Fibroblast of mammary gland (primary cell): Measurements from ENCODE around the gene FRMPD4.
"Not testable (repeated sequence)": the region's sequence is repeated elsewhere in the genome, so short reads cannot be mapped to it uniquely, and the experiment has no call there.

Experiments
- DNase-seq: peaks from one replicate; pipeline ENCODE4 v3.0.0-alpha.2; 2010; ENCODE audit warnings: low read depth
- H3K4me3 ChIP-seq: 2 replicates; pipeline ENCODE4 v1.5.1; 2011; ENCODE audit warnings: low read depth, mild to moderate bottlenecking, low read length, moderate library complexity; ENCODE audit not compliant: control insufficient read depth
- TF ChIP-seq, protein P1 (sequence below): conservative IDR thresholded peaks from 2 replicates; pipeline ENCODE4 v1.5.1; 2011; ENCODE audit warnings: low read depth, low read length, inconsistent platforms; ENCODE audit not compliant: control insufficient read depth, insufficient read depth

FRMPD4 gene

DNA sequence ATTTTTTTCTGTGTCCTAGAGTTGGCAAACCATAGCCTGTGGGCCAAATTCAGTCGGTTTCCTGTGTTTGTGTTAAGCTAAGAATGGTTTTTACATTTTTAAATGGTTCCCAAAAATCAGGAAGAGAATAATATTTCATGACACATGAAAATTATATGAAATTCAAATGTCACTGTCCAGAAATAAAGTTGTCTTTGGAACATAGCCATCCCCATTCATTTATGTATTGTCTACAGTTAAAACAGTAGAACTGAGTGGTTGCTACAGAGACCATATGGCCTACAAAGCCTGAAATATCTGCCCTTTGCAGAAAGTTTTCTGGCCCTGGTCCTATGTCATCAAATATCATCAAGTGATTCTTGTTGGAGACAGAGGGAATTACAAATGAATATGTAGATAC lies 15.5 kb downstream of the FRMPD4 start:
- no peak overlapping the region for H3K4me3 ChIP-seq
- no peak for DNase-seq
- TF ChIP-seq, protein P1, sequence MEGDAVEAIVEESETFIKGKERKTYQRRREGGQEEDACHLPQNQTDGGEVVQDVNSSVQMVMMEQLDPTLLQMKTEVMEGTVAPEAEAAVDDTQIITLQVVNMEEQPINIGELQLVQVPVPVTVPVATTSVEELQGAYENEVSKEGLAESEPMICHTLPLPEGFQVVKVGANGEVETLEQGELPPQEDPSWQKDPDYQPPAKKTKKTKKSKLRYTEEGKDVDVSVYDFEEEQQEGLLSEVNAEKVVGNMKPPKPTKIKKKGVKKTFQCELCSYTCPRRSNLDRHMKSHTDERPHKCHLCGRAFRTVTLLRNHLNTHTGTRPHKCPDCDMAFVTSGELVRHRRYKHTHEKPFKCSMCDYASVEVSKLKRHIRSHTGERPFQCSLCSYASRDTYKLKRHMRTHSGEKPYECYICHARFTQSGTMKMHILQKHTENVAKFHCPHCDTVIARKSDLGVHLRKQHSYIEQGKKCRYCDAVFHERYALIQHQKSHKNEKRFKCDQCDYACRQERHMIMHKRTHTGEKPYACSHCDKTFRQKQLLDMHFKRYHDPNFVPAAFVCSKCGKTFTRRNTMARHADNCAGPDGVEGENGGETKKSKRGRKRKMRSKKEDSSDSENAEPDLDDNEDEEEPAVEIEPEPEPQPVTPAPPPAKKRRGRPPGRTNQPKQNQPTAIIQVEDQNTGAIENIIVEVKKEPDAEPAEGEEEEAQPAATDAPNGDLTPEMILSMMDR = no peak

DNA sequence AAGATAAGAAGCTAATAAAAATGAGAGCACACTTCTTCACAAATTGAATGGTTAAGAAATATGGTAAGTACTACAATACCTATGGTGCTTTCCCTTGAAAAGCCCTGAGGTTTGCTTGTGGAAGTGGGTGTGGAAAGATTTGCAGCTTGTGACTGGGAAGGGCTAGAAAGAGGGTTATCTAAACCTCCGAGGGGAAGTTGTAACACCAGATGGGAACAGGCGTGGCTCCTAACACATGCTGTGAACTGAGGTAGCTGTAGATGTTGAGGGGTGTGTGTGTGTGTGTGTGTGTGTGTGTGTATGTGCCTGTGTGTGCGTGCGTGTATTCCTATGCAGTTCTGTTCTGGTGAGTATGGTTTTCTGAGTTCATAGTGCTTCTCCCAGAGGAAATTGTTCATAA lies 21.5 kb downstream of the FRMPD4 start:
- TF ChIP-seq, protein P1 = no peak
- no peak for DNase-seq
- H3K4me3 ChIP-seq = no peak overlapping the region

DNA sequence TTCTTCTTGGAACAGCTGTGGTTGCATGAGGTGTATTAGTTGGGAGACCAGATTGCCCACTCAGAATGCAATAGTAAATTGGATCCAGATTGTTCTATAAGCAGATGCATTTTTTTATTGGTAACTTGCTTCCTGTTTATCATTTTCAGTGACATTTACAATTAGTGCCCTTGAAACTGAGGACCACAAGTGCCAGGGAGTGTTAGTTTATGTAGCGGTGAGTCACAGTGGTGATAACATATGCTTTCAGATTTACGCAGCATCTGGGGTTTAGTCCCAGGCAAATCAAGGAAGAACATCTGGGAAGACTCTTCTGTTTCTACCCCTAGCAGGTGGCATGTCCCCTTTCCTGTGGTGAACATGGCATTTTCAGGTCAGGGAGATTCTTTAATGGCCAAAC lies 24.1 kb downstream of the FRMPD4 start:
- DNase-seq = peak; percentile 62
- no peak overlapping the region for H3K4me3 ChIP-seq
- TF ChIP-seq, protein P1 = no peak

DNA sequence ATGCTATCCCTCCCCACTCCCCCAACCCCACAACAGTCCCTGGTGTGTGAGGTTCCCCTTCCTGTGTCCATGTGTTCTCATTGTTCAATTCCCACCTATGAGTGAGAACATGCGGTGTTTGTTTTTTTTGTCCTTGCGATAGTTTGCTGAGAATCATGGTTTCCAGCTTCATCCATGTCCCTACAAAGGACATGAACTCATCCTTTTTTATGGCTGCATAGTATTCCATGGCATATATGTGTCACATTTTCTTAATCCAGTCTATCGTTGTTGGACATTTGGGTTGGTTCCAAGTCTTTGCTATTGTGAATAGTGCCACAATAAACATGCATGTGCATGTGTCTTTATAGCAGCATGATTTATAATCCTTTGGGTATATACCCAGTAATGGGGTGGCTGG lies 25.9 kb downstream of the FRMPD4 start:
- not testable (repeated sequence) for H3K4me3 ChIP-seq, DNase-seq

DNA sequence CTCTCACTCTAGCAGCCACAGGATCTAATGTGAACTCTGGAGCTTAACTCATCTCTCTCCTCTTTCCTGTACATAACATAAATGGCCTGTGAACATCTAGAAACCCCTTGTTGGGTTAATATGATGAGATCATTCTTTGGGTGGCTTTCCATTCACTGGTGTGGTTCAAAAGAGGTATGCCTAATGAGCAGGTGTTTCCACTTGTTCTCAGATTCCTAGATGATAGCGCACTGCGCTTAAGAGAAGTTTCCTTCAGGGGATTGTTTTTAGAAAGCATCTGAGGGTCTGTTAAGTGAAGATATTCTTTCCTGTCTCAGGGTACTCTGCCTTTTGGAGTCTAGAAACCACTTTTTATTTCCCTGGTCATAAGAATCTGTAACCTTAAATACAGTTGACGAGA lies 32.5 kb downstream of the FRMPD4 start:
- no peak for DNase-seq
- TF ChIP-seq, protein P1 = no peak
- H3K4me3 ChIP-seq = no peak overlapping the region

DNA sequence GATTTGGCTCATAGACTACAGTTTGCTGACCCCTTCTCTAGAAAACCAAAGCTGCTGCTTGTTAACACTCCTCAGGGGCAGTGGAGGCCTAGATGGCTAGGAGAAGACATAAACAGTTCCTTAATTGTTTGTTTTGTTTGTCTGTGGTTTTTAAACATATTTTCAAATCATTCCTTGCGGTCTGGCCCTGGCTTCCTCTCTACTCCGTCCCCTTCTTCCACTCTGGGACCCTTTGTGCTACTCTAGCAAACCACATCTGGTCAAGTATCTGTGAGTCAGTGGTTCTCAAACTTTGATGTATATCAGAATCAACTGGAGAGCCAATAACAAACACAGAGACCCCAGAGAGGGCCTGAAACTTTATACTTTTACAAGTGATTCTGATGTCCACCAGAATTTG lies 36.1 kb downstream of the FRMPD4 start:
- no peak overlapping the region for H3K4me3 ChIP-seq
- TF ChIP-seq, protein P1 = no peak
- peak; percentile 14 for DNase-seq

DNA sequence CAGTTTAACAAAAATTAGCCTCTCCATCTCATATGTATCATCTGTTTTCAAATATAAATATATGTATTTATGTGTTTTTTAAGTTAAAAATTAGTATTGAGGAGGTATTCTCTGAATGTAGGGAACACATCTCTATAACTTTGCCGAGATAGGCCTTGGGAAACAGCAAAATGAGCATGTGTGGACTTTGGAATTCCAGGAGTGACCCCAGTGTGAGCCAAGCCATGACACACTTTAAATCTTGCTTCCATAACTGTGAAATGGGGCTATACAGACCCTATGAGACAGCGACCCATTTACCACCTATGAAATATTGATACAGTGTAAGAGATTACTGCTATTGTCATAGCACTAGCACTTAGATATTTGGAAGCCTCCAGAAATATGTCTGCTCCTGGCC lies 58.8 kb downstream of the FRMPD4 start:
- peak; percentile 15 for DNase-seq
- no peak overlapping the region for H3K4me3 ChIP-seq
- TF ChIP-seq, protein P1 = no peak
